Measurements from ENCODE around the gene JUP.

Gene JUP

GRCh38 chr17:41758601-41759000 is 27.9 kb downstream of the JUP start:
- no peak for DNase-seq (ENCODE audit: low spot score)

- DNase-seq (ENCODE audit: low spot score) = no peak
These were observed 32.4 kb downstream of the JUP start for GRCh38 chr17:41754066-41754465.

GRCh38 chr17:41751288-41751687 is 35.2 kb downstream of the JUP start:
- DNase-seq (ENCODE audit: low spot score) = no peak

- no peak for DNase-seq (ENCODE audit: low spot score)
These were observed 35.6 kb downstream of the JUP start for GRCh38 chr17:41750862-41751261.

DNA sequence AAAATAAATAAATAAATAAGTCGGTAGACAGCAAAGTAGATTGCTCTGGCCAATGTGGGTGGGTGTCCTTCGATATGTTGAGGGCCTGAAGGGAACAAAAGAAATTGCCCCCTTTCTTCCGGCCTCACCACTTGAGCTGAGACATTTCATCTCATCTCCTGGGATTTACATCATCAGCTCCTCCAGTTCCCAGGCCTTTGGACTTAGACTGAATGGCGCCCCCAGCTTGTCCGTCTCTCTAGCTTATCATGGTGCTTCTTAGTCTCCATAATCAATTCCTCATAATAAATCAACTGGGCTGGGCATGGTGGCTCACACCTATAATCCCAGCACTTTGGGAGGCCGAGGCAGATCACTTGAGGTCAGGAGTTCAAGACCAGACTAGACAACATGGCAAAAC is 38.2 kb downstream of the JUP start:
- DNase-seq (ENCODE audit: low spot score) = no peak

DNA sequence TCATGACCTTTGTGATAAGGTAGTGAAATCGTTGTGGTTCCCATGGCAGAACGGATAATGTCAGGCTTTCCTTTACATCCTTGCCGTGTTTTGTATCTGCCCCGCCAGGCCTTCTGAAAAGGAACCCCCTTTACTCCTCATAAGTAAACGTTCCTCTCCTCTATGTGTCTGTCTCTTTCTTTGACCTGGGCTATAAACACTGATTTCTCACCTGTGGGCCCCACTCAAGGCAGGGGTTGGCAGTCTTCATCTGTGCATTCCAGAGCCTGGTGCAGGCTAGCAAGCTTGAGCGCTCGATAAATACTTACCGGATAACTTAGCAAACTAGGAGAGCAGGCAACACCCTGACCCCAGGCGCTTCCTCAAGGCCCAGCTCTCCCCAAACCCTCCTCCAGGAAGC is 44.8 kb downstream of the JUP start:
- DNase-seq (ENCODE audit: low spot score) = no peak

DNA sequence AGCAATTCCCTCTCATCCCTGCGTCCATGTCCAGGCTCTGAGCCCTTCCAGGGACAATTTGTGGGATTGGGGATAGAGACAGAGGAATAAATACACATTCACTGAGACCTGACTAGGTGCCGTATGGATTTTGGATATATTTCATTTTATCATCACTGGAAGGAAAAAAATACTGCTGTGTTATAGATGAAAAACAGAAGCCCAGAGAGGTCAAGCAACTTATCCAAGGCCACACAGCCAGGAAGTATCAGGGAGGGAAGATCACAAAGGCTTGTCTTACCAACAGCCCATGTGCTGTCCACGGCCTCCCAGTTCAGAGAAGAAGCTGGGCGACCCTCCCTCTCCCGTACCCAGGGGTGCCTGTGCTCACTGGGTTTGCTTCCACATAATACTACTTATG is 46.0 kb downstream of the JUP start:
- DNase-seq (ENCODE audit: low spot score) = no peak

GRCh38 chr17:41739661-41740352 is 46.7 kb downstream of the JUP start:
- DNase-seq (ENCODE audit: low spot score) = no peak

- DNase-seq (ENCODE audit: low spot score) = no peak
These were observed 47.8 kb downstream of the JUP start for GRCh38 chr17:41738801-41739112.

GRCh38 chr17:41738077-41738800 is 48.3 kb downstream of the JUP start:
- peak; percentile 77 for DNase-seq (ENCODE audit: low spot score)

DNA sequence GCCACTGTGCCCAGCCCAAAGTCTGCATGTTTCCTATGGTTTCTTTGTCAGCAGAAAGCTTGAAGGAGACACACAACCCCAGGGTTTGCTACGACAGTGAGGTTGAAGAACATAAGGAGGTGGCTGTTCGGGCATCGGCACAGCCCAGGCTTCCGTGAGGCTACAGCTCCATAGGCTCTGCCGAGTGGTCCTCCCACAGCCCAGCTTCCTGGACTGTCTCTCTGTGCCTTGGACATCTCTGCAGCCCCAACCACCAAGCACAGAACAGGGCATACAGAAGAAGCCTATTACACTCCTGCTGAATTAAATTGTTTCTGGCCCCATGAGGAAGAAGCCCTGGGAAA is 48.9 kb downstream of the JUP start:
- DNase-seq (ENCODE audit: low spot score) = no peak

- DNase-seq (ENCODE audit: low spot score) = no peak
These were observed 49.4 kb downstream of the JUP start for GRCh38 chr17:41736983-41737679.

DNA sequence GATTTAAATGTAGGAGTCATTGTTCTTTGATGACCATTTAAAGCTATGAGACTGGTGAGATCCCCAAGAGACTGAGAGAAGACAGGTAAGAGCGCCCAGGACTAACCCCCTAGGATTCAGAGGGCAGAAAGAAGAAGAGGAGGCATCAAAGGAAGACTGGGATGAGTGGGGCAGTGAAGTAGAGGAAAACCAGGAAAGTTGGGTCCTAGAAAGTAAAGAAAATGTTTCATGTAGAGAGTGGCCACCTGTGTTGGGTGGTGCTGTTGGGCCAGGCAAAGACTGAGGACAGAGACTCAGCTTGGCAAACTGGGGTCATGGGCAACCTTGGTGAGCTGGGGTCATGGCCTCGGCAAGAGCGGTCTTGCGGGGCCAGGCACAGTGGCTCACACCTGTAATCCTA is 50.8 kb downstream of the JUP start:
- DNase-seq (ENCODE audit: low spot score) = no peak

DNA sequence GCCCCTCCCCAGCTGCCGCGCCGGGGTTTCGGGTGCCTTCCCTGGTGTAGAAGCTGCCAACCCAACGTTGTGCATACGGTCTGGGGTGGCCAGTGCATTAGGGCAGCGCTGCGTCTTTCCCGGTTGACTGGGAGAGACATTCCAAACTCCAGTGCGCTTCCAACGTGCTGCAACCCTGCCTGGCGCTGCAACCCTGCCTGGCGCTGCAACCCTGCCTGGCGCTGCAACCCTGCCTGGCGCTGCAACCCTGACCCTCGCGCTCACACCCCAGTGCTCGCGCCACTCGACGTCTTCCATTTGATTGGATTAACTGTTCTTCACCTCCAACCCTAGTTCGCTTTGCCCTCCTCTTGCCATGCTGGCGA is 51.6 kb downstream of the JUP start:
- DNase-seq (ENCODE audit: low spot score) = no peak

GRCh38 chr17:41734139-41734948 is 52.2 kb downstream of the JUP start, which contains the start of gene HAP1:
Gene HAP1, minus strand, starts transcription at chr17:41734643. Its CDS starts 9 bp downstream, at chr17:41734634.
- no peak for DNase-seq (ENCODE audit: low spot score)

DNA sequence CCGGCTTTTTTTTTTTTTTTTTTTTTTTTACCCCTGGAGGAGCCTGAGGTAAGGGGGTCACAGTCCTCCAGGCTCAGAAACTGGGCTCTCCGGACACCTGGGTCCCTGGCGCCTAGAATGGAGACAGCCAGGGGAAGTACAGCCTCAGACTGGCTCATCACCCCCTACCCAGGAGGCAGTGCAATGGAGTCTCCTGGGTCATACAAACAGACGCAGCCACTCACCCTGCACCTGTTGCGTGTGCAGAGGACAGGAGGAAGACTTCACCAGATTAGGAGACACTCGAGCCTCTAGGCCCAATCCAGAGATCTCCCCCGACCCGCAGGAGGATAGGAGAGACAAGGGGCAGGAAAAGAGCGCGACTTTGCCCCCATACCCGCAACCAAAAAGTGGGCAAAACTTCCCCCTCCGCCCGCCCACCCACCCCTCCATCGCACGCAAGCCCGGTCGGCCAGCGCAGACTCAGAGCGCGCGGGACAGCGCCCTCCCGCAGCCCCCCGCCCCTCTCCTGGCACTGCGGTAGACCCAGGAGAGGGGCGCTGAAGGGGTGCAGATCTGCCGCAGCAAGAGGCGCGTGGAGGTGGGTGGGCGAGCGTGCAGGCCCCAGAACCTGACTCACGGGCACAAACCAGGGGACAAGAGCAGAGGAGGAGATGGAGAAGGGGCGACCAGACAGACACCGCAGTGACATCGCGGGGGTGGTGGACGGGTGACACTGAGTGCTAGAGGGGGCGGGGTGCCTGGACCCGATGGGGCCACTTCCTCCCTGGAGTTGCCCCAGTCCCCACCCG is 53.0 kb downstream of the JUP start:
- DNase-seq (ENCODE audit: low spot score) = no peak

GRCh38 chr17:41731836-41732235 is 54.7 kb downstream of the JUP start:
- DNase-seq (ENCODE audit: low spot score) = no peak

GRCh38 chr17:41730479-41730878 is 56.0 kb downstream of the JUP start:
- no peak for DNase-seq (ENCODE audit: low spot score)

- no peak for DNase-seq (ENCODE audit: low spot score)
These were observed 58.5 kb downstream of the JUP start for GRCh38 chr17:41728056-41728455.

GRCh38 chr17:41725134-41725533 is 61.4 kb downstream of the JUP start:
- DNase-seq (ENCODE audit: low spot score) = no peak

DNA sequence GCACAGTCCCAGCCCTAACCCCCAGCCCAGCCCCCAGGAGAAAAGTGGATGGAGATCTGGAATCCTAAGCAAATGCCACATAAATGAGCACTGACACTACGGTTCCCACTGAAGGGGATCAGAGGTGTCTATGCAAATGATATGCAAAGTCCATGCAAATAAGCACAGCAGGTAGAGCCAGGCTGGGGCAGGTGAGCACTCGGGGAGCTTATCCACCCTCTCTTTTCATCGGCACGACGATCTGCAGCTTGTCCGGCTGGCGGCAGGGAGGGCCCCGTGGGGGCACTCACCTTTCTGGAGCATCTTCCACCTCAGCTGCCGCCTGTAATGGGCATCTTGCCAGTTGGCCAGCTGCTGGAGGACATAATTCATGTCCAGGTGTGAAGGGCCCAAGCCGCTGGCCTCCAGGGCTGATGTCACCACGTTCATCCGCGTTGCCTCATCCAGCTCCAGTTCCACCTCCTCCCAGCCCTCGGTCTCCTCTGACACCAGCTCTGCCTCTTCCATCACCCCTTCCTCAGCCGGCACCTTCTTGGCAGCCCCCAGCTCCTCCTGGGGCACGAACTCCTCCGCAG is 61.9 kb downstream of the JUP start:
- no peak for DNase-seq (ENCODE audit: low spot score)
